Measurements from ENCODE around the gene CMBL.
"Not testable (repeated sequence)": the region's sequence is repeated elsewhere in the genome, so short reads cannot be mapped to it uniquely, and the experiment has no call there.

The CMBL gene

DNA sequence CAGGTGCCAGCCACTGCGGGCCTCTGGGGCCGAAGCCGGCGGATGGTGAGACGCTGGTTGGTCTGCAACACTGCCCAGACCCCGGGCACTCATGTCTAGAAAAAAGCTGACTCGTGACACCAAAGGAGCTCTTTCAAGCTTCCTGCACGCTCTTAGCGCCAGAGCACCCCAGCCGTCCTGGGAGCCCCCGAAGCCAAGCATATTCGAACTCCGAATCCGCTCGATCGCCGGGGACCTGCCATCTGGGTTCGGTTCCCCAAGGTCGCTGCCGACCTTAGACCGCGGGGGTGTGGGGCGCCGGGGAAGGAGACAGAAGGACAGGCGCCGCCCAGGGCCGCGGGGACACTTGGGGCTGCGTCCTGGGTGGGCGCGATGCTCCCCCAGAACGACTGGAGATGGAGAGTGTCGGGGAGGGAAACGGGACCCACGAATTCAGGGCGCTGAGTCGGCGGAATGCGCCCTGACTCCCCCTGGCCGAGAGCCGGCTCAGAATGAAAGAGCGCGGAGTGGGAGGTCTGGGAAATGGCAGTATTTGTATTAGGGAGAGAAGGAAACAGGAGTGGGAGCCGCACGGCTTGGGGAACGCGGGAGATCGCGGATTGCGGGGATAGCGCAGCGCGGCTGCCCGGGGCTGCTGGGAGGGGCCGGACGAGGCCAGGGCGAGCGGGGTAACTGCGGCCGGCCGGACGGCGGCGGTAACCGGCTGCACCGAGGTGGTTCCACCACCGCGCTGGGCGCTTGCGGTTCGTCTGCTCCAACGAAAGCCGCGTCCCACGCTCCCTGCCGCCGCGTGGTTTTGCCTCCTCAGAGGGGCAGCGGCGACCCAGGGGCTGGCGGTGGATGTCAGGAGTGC lies 25.7 kb upstream of the CMBL start:
- DNase-seq (ENCODE audit: low spot score): peak; percentile 19

DNA sequence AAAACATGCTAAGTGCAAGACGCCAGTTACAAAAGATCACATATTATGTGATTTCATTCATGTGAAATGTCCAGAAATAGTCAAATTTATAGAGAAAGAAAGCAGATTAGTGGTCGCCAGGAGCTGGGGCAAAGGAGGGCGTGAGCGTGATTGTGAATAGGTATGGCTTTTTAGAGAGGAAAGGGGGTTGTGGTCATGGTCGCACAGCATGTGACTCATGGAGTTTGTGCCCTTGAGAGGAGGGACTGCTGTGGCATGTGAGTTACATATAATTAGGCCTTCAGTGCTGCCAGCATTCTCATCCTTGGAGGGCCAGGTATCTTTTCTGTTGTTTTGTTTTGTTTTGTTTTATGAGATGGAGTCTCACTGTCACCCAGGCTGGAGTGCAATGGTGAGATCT lies 24.6 kb upstream of the CMBL start:
- no peak for DNase-seq (ENCODE audit: low spot score)

DNA sequence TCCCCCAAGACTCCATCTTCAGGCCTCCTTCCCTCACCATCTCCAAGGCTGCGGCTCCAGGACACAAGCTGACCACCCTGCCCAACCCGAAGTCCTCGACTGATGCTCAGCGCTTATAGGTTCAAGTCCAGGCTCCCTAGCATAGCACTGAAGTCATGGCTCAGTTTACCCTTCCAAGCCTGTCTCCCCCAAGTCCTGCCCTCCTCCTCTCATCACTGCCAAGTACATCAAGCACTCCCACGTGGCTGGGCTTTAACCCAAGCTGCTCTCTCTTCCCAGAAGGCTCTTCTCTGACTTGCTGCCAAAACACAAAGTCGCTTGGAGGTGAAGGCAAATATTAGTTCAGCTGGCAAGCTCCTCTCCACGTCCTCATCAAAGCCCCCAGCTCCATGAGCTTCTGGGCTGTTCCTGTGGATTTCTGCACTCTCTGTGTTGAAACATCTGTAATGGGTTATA lies 23.7 kb upstream of the CMBL start:
- DNase-seq (ENCODE audit: low spot score): no peak

DNA sequence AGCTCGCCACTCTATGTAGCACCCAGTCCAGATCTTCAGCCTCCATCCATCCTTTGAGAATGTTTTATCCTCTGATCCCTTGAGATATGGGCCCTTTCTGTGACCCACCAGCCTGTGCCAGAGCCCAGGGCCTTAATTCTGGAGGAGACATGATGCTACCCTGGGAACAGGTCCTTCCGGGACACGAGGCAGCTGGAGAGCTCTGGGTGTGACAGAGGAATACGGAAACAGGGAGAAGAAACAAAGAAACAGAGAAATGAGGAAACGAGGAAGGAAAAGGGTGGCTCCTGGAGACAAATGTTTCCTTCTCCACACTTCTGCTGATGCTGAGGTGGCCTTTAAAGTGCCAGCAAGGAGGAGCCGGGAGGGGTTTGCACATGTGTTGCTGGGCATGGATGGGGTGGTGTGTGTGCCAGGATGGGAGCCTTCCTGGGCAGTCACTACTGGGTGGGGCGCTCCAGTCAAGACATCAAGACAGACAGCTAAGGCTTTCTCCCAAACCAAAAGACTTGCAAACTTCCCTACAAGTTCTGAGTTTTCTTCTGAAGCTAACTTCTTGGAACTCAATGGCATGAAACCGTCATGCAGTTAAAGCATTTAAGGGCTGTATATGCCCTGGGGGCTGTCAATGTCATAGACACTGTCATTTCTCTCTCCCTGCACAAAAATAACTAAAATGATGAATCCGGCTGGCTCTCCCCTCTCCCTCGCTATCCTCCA lies 23.0 kb upstream of the CMBL start:
- DNase-seq (ENCODE audit: low spot score): no peak

DNA sequence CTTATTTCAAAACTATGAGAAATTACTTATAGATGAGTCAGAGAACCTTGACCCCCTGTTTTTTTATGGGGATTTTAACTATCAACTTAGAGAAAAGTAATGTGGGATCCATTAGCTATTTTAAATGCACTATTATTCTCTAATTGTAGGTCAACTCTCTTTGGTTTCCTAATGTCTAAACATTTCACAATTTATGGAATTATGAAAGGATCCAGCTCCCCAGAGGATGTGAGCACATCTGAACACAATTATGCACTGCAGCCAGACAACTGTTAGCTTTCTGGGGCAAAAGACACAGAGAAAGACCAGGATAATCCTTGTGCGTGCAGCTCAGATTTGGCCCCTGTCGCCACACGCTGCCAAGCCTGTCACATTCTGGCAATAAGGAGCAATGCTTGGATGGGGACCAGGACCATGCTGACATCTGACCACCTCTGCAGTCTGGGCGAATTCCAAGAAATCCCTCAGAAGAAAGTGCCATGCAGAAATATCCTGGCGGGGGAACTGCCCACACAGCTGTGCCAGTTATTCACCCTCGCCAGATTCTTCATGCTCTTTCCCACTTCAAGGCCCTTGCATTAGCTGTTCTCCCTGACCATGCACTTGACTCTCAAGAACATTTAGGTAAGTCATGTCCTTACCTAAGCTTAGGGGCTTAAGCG lies 22.2 kb upstream of the CMBL start:
- DNase-seq (ENCODE audit: low spot score): no peak

DNA sequence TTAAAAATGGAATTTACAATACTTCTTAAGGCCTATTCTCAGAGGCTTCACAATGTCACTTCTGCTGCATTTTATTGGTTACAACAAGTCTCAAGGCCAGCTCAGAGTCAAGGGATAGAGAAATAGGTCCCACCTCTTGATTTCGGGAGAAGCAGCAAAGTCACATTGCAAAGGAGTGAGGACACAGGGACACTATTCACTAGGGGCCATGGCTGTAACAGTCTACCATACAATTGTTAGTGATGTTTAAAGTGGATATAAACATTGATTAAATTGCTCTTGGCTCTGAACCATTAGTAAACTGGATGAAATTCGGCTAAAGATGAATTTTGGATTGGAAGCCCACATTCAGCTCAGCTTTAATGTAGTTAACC lies 21.7 kb upstream of the CMBL start:
- DNase-seq (ENCODE audit: low spot score): no peak

DNA sequence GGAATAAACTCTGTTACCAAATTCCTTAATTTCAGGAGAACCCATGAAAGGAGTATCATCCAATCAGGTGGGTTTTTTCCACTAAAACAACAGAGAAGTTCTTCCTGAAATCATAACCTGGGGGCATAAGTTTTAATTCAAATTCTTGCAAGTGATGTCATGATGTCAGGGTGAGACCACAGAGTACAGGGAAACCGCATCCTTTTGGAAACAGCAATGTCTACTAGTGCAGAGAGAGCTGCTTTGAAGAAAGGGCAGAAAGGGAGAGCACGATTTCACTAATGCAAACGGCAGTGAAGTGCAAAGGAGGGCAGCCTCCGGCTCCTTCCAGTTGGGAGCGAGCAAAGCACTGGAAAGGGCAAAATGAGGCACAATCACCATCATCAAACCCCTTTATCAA lies 20.6 kb upstream of the CMBL start:
- DNase-seq (ENCODE audit: low spot score): no peak

DNA sequence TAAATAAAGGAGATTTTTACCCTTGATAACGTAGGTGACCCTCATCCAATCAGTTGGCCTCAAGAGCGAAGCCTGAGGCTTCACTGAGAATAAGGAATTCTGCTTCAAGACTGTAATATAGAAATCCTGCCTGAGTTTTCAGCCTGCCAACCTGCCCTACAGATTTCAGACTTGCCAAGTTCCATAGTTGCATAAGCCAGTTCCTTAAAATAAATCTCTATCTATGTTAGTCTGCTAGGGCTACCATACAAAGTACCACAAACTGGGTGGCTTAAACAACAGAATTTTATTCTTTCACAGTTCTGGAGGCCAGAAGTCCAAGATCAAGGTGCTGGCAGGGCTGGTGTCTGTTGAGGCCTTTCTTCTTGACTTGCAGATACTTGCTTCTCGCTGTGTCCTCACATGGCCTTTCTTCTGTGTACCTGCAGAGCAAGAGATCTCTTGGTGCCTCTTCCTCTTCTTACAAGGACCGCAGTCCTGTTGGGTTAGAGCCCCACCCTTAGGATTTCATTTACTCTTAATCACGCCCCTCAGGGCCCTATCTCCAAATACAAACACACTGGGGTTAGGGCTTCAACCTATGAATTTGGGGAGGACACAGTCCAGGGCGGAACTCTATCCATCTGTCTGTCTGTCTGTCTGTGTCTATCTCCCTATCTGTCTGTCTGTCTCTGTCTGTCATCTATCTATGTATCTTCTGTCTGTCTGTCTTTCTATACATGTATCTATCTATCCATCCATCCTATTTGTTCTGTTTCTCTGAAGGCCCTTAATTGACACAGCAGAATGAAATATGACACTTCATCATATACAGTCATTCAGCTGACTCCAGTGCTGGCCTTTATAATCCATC lies 17.0 kb upstream of the CMBL start:
- DNase-seq (ENCODE audit: low spot score): no peak

DNA sequence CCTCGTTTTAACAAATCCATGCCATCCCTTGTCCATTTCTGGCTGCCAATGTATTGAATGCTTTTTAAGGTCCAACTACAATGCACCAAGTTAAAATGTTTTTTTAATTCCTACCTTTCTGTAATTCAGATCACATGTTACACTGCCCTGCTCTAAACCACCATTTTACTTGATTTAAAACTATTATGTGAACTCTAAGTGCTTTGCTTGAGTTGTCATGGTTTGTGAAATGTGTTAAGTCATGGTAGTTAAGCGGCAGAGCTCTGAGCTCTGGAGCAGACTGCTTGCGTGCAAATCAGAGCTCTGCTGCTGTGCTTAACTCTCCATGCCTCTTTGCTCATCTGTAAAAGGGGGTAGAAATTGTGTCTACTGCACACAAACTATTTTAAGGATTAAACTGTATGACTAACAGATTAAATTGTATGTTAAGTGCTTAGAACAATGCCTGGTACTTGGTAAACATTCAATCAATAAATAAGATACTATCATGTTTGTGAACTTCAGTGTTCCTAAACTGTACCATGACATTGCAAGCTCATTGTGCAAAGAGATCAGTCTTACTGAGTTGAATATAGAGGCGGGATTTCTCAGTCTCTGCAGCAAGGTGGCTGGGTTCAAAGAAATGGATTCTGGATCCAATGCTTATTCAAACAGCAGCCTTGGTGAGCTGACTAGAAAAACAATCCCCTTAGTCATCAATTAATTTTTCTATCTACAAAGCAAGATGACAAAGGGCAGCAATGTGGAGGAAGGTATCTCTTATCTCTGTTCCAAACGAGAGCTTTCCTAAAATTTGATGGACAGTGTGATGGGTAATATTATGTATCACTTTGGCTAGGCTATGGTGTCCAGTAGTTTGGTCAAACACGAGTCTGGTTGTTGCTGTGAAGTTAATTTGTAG lies 16.1 kb upstream of the CMBL start:
- no peak for DNase-seq (ENCODE audit: low spot score)

DNA sequence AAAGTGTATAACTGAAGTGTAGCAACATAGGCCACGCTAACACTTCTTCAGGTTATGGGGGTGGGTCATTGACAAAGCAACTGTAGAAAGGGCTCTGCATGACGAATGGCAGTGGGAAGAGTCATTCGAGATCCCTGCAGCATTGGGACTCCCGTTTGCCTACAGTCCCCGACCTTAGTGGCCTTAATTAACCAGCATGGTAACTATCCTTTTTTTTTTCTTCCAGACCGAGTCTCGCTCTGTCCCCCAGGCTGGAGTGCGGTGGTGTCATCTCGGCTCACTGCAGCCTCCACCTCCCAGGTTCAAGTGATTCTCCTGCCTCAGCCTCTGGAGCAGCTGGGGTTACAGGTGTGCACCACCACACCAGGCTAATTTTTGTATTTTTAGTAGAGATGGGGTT lies 14.2 kb upstream of the CMBL start:
- DNase-seq (ENCODE audit: low spot score): no peak

DNA sequence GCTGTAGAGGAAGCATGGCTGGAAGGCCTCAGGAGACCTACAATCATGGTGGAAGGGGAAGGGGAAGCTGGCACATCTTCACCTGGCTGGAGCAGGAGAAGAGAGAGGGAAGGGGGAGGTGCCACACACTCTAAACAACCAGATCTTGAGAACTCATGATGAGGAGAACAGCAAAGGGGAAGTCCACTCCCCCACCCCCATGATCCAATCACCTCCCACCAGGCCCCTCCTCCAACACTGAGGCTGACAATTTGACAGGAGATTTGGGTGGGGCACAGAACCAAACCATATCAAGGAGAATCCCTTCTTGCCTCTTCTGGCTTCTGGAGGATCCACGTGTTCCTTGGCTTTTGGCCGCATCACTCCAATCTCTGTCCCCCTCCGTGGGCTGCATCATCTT lies 13.1 kb upstream of the CMBL start:
- no peak for DNase-seq (ENCODE audit: low spot score)

DNA sequence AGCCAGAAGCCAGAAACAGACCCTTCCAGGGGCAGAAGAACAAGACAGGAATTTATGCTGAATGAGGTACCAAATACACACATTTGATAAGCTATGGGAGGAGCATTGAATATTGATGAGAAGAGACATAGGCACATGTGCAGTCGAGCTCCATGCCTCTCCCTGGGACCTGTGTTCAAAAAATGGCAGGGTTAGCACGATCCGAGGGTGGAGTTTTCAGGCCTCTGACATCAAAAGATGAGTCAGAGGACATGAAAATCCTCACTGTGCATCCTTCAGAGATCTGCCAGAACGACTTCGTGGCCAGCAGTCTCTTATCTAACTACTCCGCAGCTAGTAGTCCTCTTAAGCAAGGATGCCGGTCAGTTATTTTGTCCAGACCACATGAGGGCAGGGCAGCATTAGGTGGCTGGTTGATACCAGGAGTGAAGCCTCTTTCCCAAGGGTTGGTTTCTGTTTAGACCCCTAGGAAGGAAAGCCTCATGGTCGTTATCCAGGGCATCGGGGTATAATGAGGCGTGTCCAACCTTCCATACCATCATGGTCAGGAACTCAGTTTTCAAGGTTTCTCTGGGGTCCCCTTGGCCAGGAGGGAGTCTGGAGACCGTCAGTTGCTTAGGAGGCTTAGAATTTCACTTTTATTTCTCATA lies 11.6 kb upstream of the CMBL start:
- DNase-seq (ENCODE audit: low spot score): peak; percentile 59

DNA sequence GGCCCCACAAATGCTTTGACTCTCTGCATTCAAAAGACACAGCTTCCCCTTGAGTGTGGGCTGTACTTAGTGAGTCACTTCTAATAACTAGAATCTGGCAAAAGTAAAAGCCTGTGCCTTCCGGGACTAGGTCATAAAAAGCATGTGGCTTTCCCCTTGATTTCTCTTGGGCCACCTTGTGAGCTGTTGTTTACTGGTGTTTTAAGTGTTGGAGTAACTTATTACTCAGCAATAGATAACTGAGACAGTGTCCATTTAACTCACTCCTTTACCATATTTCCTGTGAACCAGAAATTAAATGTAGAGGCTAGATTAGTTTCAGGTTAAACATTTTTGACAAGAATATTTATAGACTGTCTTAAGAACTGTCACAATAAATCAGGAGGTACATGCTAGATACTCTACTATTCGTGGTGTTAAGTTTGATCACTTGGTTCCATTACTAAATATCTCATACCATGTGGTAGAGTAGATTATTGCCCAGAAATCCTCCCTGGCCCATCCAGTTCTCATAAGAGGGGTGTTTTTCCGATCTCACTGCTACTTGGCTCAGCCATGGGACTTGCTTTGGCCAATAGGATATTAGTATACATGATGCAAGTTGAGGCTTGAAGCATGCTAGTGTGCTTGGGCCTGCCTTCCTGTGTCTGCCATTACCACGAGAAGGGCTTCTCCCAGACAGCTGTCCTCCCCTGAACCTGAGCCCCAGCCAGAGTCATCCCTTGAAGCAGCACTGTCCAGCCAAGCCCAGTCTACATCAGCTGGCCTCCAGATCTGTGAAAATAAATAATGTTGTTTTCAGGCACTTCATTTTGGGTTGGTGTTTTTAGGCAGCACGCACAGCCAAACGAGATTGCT lies 10.4 kb upstream of the CMBL start:
- DNase-seq (ENCODE audit: low spot score): no peak

DNA sequence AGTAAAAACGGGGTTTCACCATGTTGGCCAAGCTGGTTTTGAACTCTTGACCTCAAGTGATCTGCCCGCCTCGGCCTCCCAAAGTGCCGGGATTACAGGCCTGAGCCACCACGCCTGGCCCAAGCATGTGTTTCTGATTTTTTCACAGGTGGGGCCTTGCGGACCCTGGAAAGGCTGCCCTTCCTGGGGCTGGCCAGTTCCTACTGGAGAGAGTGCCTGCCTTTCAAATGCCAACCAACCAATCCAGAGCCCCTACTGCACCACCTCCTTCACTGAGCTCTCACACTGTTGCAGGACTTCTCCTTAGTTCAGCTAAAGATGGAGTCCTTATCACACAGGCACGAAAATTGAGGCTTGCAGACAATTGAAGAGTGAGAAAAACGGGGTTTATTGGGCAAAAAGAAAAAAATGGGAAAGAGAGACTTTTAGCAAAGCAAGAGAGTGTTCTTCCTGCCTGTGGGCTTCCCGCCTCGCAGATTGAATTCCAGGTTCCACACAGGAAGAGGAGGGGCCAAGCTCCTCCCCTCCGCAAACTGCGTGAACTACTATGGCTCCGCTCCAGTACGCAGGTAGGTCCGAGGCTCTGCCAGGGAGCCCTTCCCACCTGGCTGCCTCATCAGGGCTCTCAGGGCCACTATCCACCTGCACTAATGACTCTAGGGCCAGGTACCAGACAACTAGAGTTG lies 8.3 kb upstream of the CMBL start:
- no peak for DNase-seq (ENCODE audit: low spot score)

DNA sequence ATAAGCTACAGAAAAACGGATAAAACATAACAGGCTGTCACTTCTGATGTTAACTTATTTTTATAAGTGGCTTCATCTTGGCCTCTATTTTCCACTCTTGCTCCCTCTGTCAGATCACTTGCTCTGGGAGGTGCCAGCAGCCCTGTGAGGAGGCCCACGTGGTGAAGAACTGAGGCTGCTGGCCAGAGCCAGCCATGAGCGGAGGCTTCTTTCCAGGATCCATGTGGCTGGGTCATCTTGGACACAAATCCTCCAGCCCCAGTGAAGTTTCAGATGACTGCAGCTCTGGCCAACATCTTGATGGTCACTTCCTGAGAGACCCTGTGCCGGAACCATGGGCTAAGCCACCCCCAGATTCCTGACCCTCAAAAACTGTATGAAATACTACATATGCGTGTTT lies 7.5 kb upstream of the CMBL start:
- DNase-seq (ENCODE audit: low spot score): no peak

DNA sequence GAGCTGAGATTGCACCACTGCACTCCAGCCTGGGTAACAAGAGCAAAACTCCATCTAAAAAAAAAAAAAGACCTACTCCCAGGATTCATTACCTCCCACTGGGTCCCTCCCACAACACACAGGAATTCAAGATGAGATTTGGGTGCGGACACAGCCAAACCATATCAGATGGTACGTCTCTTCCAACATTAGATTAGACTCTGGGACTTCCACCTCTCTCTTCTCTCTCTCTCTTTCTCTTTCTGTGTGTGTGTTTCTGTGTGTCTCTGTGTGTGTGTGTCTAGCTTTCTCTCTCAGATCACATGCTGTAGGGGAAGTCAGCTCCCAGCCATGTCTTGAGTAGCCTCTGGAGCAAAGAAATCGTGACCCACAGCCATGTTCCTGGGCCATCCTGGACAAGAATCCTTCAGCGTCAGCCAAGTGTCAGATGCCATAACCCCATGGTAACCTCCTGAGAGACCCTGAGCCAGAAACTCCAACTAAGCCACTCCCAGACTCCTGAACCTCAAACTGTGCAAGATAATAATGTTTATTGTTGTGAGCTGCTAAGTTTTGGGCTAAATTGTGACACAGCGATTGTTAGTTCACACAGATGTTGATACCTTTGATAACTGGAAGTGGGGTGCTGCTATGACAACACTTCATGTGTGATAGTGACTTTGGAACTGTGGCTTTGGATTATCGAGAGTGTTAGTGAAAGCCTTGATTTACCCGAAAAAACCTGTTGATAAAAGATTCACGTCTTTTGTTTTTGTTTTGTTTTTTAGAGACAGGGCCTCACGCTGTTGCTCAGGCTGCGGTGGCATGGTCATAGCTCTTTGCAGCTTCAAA lies 4.1 kb upstream of the CMBL start:
- no peak for DNase-seq (ENCODE audit: low spot score)

DNA sequence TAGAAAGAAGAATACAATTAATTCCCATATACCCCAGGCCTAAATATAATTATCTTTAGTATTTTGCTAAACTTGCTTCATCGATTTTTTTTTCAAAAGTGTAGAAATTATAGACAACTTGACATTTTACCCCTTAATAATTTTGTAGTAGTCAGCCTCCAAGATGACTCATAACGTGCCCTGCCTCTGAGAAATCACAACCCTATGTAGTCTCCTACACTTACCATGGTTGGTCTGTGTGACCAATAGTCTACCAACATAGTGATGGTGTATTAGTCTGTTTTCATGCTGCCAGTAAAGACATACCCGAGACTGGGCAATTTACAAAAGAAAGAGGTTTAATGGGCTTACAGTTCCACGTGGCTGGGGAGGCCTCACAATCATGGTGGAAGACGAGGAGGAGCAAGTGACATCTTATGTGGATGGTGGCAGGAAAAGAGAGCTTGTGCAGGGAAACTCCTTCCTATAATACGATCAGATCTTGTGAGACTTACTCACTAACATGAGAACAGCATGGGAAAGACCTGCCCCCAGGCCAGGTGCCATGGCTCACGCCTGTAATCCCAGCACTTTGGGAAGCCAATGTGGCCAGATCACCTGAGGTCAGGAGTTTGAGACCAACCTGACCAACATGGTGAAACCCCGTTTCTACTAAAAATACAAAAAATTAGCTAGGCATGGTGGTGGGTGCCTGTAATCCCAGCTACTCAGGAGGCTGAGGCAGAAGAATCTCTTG lies 3.3 kb upstream of the CMBL start:
- DNase-seq (ENCODE audit: low spot score): not testable (repeated sequence)
